ENCODE data around the gene TMEM19.
A peak's percentile ranks its signal among the peaks of the same experiment; 100 is the strongest.

Gene TMEM19

DNA sequence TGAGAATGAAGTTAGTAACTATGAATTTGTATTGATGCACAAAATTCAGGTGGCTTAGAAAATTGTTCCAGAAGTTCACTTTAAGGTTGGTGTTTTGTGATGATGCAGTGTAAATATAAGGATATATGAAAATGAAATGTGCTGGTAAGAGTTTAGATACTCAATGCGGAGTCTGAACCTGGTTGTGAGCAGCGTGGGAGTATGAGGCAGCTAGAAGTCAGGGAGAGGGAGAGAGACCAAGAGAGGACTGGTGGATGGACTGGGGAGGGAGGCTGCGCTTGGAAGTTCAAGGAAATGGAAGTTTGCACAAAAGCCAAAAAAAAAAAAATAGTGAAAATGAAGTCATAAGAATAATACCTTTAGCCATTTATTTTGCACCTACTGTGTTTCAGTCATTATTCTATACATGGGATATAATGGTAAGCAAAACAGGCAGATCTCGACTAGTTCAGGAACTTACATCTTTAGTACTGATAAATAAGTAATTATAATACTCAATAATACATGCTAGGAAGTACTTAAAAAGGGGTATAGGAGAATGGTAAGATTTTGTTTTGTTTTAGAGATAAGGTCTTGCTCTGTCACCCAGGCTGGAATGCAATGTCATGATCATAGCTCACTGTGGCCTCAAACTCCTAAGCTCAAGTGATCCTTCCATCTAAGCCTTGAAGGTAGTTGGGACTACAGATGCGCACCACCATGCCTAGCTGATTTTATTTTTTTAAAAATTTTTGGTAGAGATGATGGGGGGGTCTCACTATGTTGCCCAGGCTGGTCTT, 58.8 kb downstream of the TMEM19 start:
- Histone ChIP-seq H3K27ac (no peak overlapping the region), H3K27me3 (no peaks in the 10 kb centered on the region), H3K4me3 (no peak overlapping the region), H3K9me3 (no peaks in the 10 kb centered on the region), H3K4me1 (no peaks in the 10 kb centered on the region), H3K36me3 (no peaks in the 10 kb centered on the region)
- TF ChIP-seq, protein P1, sequence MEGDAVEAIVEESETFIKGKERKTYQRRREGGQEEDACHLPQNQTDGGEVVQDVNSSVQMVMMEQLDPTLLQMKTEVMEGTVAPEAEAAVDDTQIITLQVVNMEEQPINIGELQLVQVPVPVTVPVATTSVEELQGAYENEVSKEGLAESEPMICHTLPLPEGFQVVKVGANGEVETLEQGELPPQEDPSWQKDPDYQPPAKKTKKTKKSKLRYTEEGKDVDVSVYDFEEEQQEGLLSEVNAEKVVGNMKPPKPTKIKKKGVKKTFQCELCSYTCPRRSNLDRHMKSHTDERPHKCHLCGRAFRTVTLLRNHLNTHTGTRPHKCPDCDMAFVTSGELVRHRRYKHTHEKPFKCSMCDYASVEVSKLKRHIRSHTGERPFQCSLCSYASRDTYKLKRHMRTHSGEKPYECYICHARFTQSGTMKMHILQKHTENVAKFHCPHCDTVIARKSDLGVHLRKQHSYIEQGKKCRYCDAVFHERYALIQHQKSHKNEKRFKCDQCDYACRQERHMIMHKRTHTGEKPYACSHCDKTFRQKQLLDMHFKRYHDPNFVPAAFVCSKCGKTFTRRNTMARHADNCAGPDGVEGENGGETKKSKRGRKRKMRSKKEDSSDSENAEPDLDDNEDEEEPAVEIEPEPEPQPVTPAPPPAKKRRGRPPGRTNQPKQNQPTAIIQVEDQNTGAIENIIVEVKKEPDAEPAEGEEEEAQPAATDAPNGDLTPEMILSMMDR (IDR thresholded peaks at IDR 0.05): no peak
- intact Hi-C loops (cut with DNase I; ENCODE audit: low total_unique reads): loop anchor here (5.0 kb wide), 1 partner anchor 327 kb away; no protein-coding TSS in a partner anchor
- no peak for DNase-seq

DNA sequence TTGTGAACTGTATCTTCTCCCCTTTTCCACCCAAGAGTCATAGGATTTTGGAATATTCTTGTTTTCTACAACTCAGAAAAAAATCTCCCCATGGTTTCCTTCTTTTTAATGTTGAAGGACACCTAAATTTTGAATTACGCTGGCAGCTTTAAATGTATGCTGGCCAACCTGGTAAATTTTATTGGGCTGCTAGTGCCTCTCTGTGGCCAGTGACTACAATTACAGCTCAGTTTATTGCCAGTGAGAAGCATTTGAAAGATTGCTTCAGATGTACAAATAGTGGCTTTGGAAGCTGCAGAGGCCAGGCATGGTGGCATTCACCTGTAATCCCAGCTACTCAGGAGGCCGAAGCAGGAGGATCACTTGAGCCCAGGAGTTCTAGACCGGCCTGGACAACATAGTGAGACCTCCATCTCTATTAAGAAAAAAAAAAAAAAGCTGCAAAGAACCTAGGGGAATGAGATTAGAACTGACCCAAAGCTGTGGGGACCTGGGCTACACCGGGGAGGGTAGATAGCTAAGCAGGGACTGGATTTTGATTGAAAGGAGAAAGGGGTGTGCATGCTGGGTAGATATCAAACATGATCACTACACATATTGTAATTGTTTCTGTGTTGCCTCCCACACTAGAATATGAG, 61.2 kb downstream of the TMEM19 start:
- intact Hi-C loops (cut with DNase I; ENCODE audit: low total_unique reads): loop anchor here (5.0 kb wide), 1 partner anchor 330 kb away; no protein-coding TSS in a partner anchor
- DNase-seq: no peak

DNA sequence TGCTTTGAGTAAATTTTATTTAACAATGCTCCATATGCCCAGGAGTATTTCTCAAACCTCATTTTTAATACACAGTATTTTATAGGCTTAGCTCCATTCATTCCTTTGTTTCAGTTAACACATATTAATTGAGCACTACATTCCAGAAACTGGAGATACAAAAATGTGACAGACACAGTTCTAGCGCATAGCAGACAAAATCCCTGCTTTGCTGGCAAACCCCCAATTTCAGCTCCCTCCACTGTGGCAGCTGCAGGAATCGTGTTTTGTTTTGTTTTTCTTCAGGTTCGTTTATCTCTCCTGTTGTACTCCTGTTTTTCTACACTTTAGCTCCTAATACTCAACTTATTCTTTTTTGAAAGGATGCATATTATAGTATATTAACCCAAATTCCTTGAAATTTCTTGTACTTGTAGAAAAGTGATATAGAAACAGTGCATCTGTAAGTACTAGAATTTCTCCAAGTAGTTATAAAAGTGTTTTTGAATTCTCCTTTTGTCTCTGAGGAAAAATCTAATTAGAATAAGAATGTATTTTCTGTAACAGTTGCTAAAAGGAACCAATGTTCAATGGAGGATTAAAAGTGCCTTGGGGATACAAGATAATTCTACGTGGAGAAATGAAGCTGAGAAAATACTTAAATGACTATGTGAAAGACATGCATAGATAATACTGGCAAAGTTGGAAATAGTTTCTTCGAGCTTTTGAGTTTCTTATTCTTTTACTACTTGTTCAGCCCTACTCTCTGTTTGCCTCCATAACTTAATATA, 62.4 kb downstream of the TMEM19 start:
- TF ChIP-seq, protein P1 (IDR thresholded peaks at IDR 0.05): no peak
- Histone ChIP-seq H3K9me3 (no peaks in the 10 kb centered on the region), H3K4me3 (no peak overlapping the region), H3K36me3 (no peaks in the 10 kb centered on the region), H3K27ac (no peak overlapping the region), H3K4me1 (no peaks in the 10 kb centered on the region), H3K27me3 (no peaks in the 10 kb centered on the region)
- intact Hi-C loops (cut with DNase I; ENCODE audit: low total_unique reads): loop anchor here (5.0 kb wide), 1 partner anchor 331 kb away; no protein-coding TSS in a partner anchor
- no peak for DNase-seq

More for the DNA sequence above, 61.2 kb downstream of the TMEM19 start:
- Histone ChIP-seq H3K27ac (no peak overlapping the region), H3K27me3 (no peaks in the 10 kb centered on the region), H3K9me3 (no peaks in the 10 kb centered on the region), H3K4me3 (no peak overlapping the region), H3K4me1 (no peaks in the 10 kb centered on the region), H3K36me3 (no peaks in the 10 kb centered on the region)
- TF ChIP-seq, protein P1 (IDR thresholded peaks at IDR 0.05): peak; percentile 69 to 71

DNA sequence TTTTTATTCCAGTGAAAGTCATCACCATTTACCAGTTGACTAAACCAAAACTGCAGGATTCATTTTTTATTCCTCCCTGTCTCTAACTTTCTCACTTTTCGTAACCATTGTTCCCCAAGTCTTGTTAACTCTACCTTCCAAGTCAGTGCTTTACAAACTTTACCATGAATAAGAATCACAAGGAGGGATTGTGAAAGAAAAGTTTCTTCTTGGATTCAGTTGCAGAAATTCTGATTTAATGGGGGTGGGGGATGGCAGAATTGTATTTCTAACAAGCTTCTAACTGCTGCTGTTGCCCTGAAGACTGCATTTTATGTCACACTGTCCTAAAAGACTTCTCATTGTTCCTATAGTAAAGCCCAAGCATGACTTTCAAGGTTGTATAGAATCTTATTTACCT, 63.8 kb downstream of the TMEM19 start:
- Histone ChIP-seq H3K4me3 (no peak overlapping the region), H3K36me3 (no peaks in the 10 kb centered on the region), H3K4me1 (peaks cover 0 to 5% (median 0%) of the 10 kb centered on the region in 4 donors), H3K9me3 (no peaks in the 10 kb centered on the region), H3K27me3 (no peaks in the 10 kb centered on the region), H3K27ac (no peak overlapping the region)
- DNase-seq: no peak
- TF ChIP-seq, protein P1 (IDR thresholded peaks at IDR 0.05): no peak
- intact Hi-C loops (cut with DNase I; ENCODE audit: low total_unique reads): loop anchor here (5.0 to 10.0 kb wide), 3 partner anchors 62 to 332 kb away; partner anchors contain the start of genes TBC1D15 and TMEM19

DNA sequence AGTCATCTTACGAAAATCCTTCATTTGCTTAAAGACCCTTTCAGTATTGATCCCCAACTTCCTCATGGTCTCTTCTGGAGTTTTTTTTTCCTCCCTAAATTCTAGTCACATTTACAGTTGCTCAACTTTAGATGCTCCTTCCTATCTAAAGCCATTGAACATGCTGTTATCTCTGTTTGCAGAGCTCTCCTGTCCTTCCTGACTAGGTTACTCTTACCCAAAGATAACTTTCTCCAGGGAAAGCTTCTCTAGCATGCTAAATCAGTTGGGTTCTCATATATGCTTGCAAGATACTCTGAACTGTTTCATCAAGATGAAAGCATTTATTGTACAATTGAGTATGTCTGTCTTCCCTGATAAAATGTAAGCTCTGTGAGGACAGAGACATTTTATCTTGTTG, 67.0 kb downstream of the TMEM19 start:
- Histone ChIP-seq H3K4me1 (peaks cover 0 to 21% (median 8%) of the 10 kb centered on the region in 4 donors), H3K9me3 (no peaks in the 10 kb centered on the region), H3K27me3 (no peaks in the 10 kb centered on the region), H3K27ac (no peak overlapping the region), H3K4me3 (no peak overlapping the region), H3K36me3 (peaks cover 0 to 1% (median 0%) of the 10 kb centered on the region in 3 donors)
- intact Hi-C loops (cut with DNase I; ENCODE audit: low total_unique reads): loop anchor here (5.0 to 10.0 kb wide), 2 partner anchors 66 to 82 kb away; partner anchors contain the start of genes TBC1D15 and TMEM19
- TF ChIP-seq, protein P1 (IDR thresholded peaks at IDR 0.05): no peak
- DNase-seq: no peak
